ENCODE results near the gene COPB1.
A peak's percentile ranks its signal among the peaks of the same experiment; 100 is the strongest.

The COPB1 gene

GRCh38 chr11:14503023-14503422, 3.4 kb upstream of the COPB1 start:
- no peak for DNase-seq

GRCh38 chr11:14502039-14502438, 2.4 kb upstream of the COPB1 start:
- no peak for DNase-seq

- DNase-seq, result peak; percentile 36 to 44
These were observed 605 bp upstream of the COPB1 start for GRCh38 chr11:14500181-14500651.

- DNase-seq, result peak; percentile 4 to 14
These were observed 442 bp downstream of the COPB1 start for GRCh38 chr11:14499178-14499559.

GRCh38 chr11:14480716-14481115, 18.9 kb downstream of the COPB1 start:
- no peak for DNase-seq

- no peak for DNase-seq
These were observed 28.5 kb downstream of the COPB1 start for GRCh38 chr11:14471127-14471526.

GRCh38 chr11:14463623-14464022, 36.0 kb downstream of the COPB1 start:
- no peak for DNase-seq

GRCh38 chr11:14460147-14460546, 39.5 kb downstream of the COPB1 start:
- DNase-seq, result no peak

GRCh38 chr11:14458377-14458776, 41.2 kb downstream of the COPB1 start:
- DNase-seq, result no peak

- no peak for DNase-seq
These were observed 43.8 kb downstream of the COPB1 start for GRCh38 chr11:14455648-14456430.

- no peak for DNase-seq
These were observed 44.6 kb downstream of the COPB1 start for GRCh38 chr11:14454861-14455632.

- DNase-seq, result no peak
These were observed 47.8 kb downstream of the COPB1 start for GRCh38 chr11:14451825-14452224.

GRCh38 chr11:14449302-14449714, 50.3 kb downstream of the COPB1 start:
- DNase-seq, result no peak

GRCh38 chr11:14448240-14448639, 51.4 kb downstream of the COPB1 start:
- DNase-seq, result no peak

GRCh38 chr11:14446701-14447169, 52.9 kb downstream of the COPB1 start:
- no peak for DNase-seq

GRCh38 chr11:14445542-14446530, 53.8 kb downstream of the COPB1 start:
- no peak for DNase-seq

GRCh38 chr11:14444441-14445189, 55.0 kb downstream of the COPB1 start:
- DNase-seq, result no peak

- DNase-seq, result no peak
These were observed 56.0 kb downstream of the COPB1 start for GRCh38 chr11:14443638-14444037.

- DNase-seq, result no peak
These were observed 63.7 kb downstream of the COPB1 start for GRCh38 chr11:14435717-14436512.

GRCh38 chr11:14425621-14426020, 74.0 kb downstream of the COPB1 start:
- DNase-seq, result no peak

- no peak for DNase-seq
These were observed 75.5 kb downstream of the COPB1 start for GRCh38 chr11:14424096-14424495.
